Parathyroid adenoma (tissue), 2 donors: ENCODE data around the gene HLCS.

Experiments
- H2AFZ ChIP-seq: fragments of 300-600 bp; sonication (generic); one replicate; pipeline ENCODE4 v1.7.0; 2017; ENCODE audit warnings: antibody characterized with exemption, mild to moderate bottlenecking
- H3K27ac ChIP-seq: fragments of 300-600 bp; sonication (generic); one replicate; pipeline ENCODE4 v1.7.0; 2017
- H3K27me3 ChIP-seq: fragments of 300-600 bp; sonication (generic); one replicate; pipeline ENCODE4 v1.7.0; 2017; ENCODE audit warnings: low read length; ENCODE audit not compliant: control insufficient read depth, insufficient read depth
- H3K36me3 ChIP-seq: fragments of 300-600 bp; sonication (generic); one replicate; pipeline ENCODE4 v1.7.0; 2017; ENCODE audit warnings: low read length; ENCODE audit not compliant: control insufficient read depth, insufficient read depth
- H3K4me1 ChIP-seq: fragments of 300-600 bp; sonication (generic); one replicate; pipeline ENCODE4 v1.7.0; 2017; ENCODE audit warnings: control low read depth
- H3K4me2 ChIP-seq: fragments of 300-600 bp; sonication (generic); one replicate; pipeline ENCODE4 v1.7.0; 2017; ENCODE audit warnings: low read length
- H3K4me3 ChIP-seq: fragments of 300-600 bp; sonication (generic); one replicate; pipeline ENCODE4 v1.7.0; 2017; ENCODE audit warnings: low read depth, low read length
- H3K79me2 ChIP-seq: fragments of 300-600 bp; sonication (generic); one replicate; pipeline ENCODE4 v1.7.0; 2017; ENCODE audit warnings: control low read depth
- H3K9ac ChIP-seq: fragments of 300-600 bp; sonication (generic); one replicate; pipeline ENCODE4 v1.7.0; 2017; ENCODE audit warnings: mild to moderate bottlenecking
- H3K9me3 ChIP-seq: fragments of 300-600 bp; sonication (generic); one replicate; pipeline ENCODE4 v1.7.0; 2017; ENCODE audit warnings: low read length; ENCODE audit not compliant: control insufficient read depth
- CTCF ChIP-seq: fragments of 300-600 bp; sonication (generic); IDR thresholded peaks from one replicate; pipeline ENCODE4 v1.7.0; 2017; ENCODE audit warnings: antibody characterized with exemption, mild to moderate bottlenecking
- donor health status: primary hyperparathyroidism.

Gene HLCS

GRCh38 chr21:36828891-36829515, 137.5 kb downstream of the HLCS start:
- Histone ChIP-seq H3K27me3 (no peaks in the 10 kb centered on the region), H3K4me3 (no peak overlapping the region), H3K36me3 (no peaks in the 10 kb centered on the region), H3K4me1 (no peaks in the 10 kb centered on the region), H2AFZ (no peak overlapping the region), H3K4me2 (no peak overlapping the region), H3K79me2 (no peaks in the 10 kb centered on the region), H3K27ac (no peak overlapping the region), H3K9ac (no peak overlapping the region), H3K9me3 (no peaks in the 10 kb centered on the region)
- TF ChIP-seq CTCF, result no peak

GRCh38 chr21:36828208-36828607, 138.3 kb downstream of the HLCS start:
- H3K27me3 ChIP-seq, result no peaks in the 10 kb centered on the region
- H3K4me3 ChIP-seq, result no peak overlapping the region
- H3K9ac ChIP-seq, result no peak overlapping the region
- H3K4me2 ChIP-seq, result no peak overlapping the region
- no peaks in the 10 kb centered on the region for H3K36me3 ChIP-seq
- no peak overlapping the region for H2AFZ ChIP-seq
- H3K79me2 ChIP-seq, result no peaks in the 10 kb centered on the region
- no peaks in the 10 kb centered on the region for H3K4me1 ChIP-seq
- TF ChIP-seq CTCF, result no peak
- H3K9me3 ChIP-seq, result no peaks in the 10 kb centered on the region
- no peak overlapping the region for H3K27ac ChIP-seq

- Histone ChIP-seq H3K27me3 (no peaks in the 10 kb centered on the region), H3K4me3 (no peak overlapping the region), H3K79me2 (no peaks in the 10 kb centered on the region), H3K36me3 (no peaks in the 10 kb centered on the region), H3K9ac (no peak overlapping the region), H2AFZ (no peak overlapping the region), H3K9me3 (no peaks in the 10 kb centered on the region), H3K4me1 (no peaks in the 10 kb centered on the region), H3K4me2 (no peak overlapping the region), H3K27ac (no peak overlapping the region)
- no peak for TF ChIP-seq CTCF
These were observed 140.8 kb downstream of the HLCS start for GRCh38 chr21:36825658-36826057.

GRCh38 chr21:36821032-36821299, 145.5 kb downstream of the HLCS start:
- Histone ChIP-seq H3K9ac (no peak overlapping the region), H3K27ac (no peak overlapping the region), H3K9me3 (no peaks in the 10 kb centered on the region), H2AFZ (no peak overlapping the region), H3K4me3 (no peak overlapping the region), H3K79me2 (no peaks in the 10 kb centered on the region), H3K4me2 (no peak overlapping the region), H3K36me3 (no peaks in the 10 kb centered on the region), H3K27me3 (no peaks in the 10 kb centered on the region), H3K4me1 (no peaks in the 10 kb centered on the region)
- no peak for TF ChIP-seq CTCF

GRCh38 chr21:36820176-36821031, 146.1 kb downstream of the HLCS start:
- H3K4me3 ChIP-seq, result no peak overlapping the region
- no peak overlapping the region for H3K27ac ChIP-seq
- TF ChIP-seq CTCF, result no peak
- H3K4me1 ChIP-seq, result no peaks in the 10 kb centered on the region
- no peaks in the 10 kb centered on the region for H3K79me2 ChIP-seq
- H3K27me3 ChIP-seq, result no peaks in the 10 kb centered on the region
- H3K9ac ChIP-seq, result no peak overlapping the region
- no peak overlapping the region for H3K4me2 ChIP-seq
- no peaks in the 10 kb centered on the region for H3K36me3 ChIP-seq
- H2AFZ ChIP-seq, result no peak overlapping the region
- no peaks in the 10 kb centered on the region for H3K9me3 ChIP-seq
